ENCODE measurements around the gene LHX3. TPM values are rescaled to one million over a fixed set of nuclear protein-coding genes. Genes with fewer than 3 reads are reported as not detected.

LHX3 gene
- total RNA-seq, 1 experiment from 2014 or later = not detected

GRCh38 chr9:136156209-136157120, 48.5 kb downstream of the LHX3 start:
- H3K27ac ChIP-seq (ENCODE audit: low read length) = no peak overlapping the region
- no peak overlapping the region for H2AFZ ChIP-seq (ENCODE audit: low read length)
- ATAC-seq = no peak
- no peaks in the 10 kb centered on the region for H3F3A ChIP-seq (ENCODE audit: low read length, unreplicated experiment)
- H3K27me3 ChIP-seq (ENCODE audit: low read length) = no peaks in the 10 kb centered on the region
- CTCF ChIA-PET = no interaction called here
- no peaks in the 10 kb centered on the region for H3K9me3 ChIP-seq (ENCODE audit: low read length)
- H3K4me2 ChIP-seq (ENCODE audit: low read length) = no peak overlapping the region
- H3K4me1 ChIP-seq (ENCODE audit: insufficient read depth, low read length) = no peaks in the 10 kb centered on the region
- BruUV-seq (replicated peaks) = no TSS peak
- DNase-seq = no peak
- H3K36me3 ChIP-seq (ENCODE audit: low read depth, low read length) = no peaks in the 10 kb centered on the region
- POLR2A ChIA-PET (ENCODE audit: unreplicated experiment) = no interaction called here
- intact Hi-C loops (cut with micrococcal nuclease) = no loop called here
- no peak overlapping the region for H3K4me3 ChIP-seq (ENCODE audit: low read length)
- H3K9me2 ChIP-seq (replicated peaks; ENCODE audit: low read length) = no peaks in the 10 kb centered on the region
- TF ChIP-seq CTCF (conservative IDR thresholded peaks at IDR 0.05; ENCODE audit: low read depth, low read length) (no peak), EZH2 (IDR thresholded peaks at IDR 0.05; ENCODE audit: low read length, unreplicated experiment) (no peak), EZH2phosphoT487 (IDR thresholded peaks at IDR 0.05; ENCODE audit: borderline replicate concordance, low read length) (no peak)
- H3K9ac ChIP-seq (ENCODE audit: low read length) = no peak overlapping the region
- H4K20me1 ChIP-seq (ENCODE audit: low read length) = no peaks in the 10 kb centered on the region
- H3K79me2 ChIP-seq (ENCODE audit: low read length) = no peaks in the 10 kb centered on the region

GRCh38 chr9:136155576-136155975, 49.4 kb downstream of the LHX3 start:
- CTCF ChIA-PET = no interaction called here

More at GRCh38 chr9:136155576-136155975, 49.4 kb downstream of the LHX3 start:
- no peak overlapping the region for H3K27ac ChIP-seq (ENCODE audit: low read length)
- DNase-seq = no peak
- no peaks in the 10 kb centered on the region for H3K9me3 ChIP-seq (ENCODE audit: low read length)
- H3K9me2 ChIP-seq (replicated peaks; ENCODE audit: low read length) = no peaks in the 10 kb centered on the region
- no peak overlapping the region for H3K9ac ChIP-seq (ENCODE audit: low read length)
- no peak overlapping the region for H3K4me3 ChIP-seq (ENCODE audit: low read length)
- TF ChIP-seq CTCF (conservative IDR thresholded peaks at IDR 0.05; ENCODE audit: low read depth, low read length) (no peak), EZH2 (IDR thresholded peaks at IDR 0.05; ENCODE audit: low read length, unreplicated experiment) (no peak), EZH2phosphoT487 (IDR thresholded peaks at IDR 0.05; ENCODE audit: borderline replicate concordance, low read length) (no peak)
- intact Hi-C loops (cut with micrococcal nuclease) = no loop called here
- H3K4me2 ChIP-seq (ENCODE audit: low read length) = no peak overlapping the region
- BruUV-seq (replicated peaks) = no TSS peak
- POLR2A ChIA-PET (ENCODE audit: unreplicated experiment) = no interaction called here
- H3F3A ChIP-seq (ENCODE audit: low read length, unreplicated experiment) = no peaks in the 10 kb centered on the region
- no peak overlapping the region for H2AFZ ChIP-seq (ENCODE audit: low read length)
- ATAC-seq = no peak
- H3K4me1 ChIP-seq (ENCODE audit: insufficient read depth, low read length) = no peaks in the 10 kb centered on the region
- no peaks in the 10 kb centered on the region for H4K20me1 ChIP-seq (ENCODE audit: low read length)
- no peaks in the 10 kb centered on the region for H3K79me2 ChIP-seq (ENCODE audit: low read length)
- no peaks in the 10 kb centered on the region for H3K27me3 ChIP-seq (ENCODE audit: low read length)
- no peaks in the 10 kb centered on the region for H3K36me3 ChIP-seq (ENCODE audit: low read depth, low read length)
